Thoracic aorta (tissue), 2 donors: Measurements from ENCODE around the gene DPYD. TPM values are rescaled to one million over a fixed set of nuclear protein-coding genes. Genes with fewer than 3 reads are reported as not detected.

ENCODE experiments used
- ATAC-seq: fragments of 150-250 bp; one replicate; pipeline ENCODE4 v1.8.0; 2017; ENCODE audit warnings: low read depth; ENCODE audit not compliant: insufficient number of reproducible peaks, low FRiP score
- DNase-seq: peaks from one replicate; pipeline ENCODE4 v3.0.0-alpha.2; 2020; ENCODE audit warnings: low spot score
- H3K27ac ChIP-seq, 2 donors: fragments of 200-600 bp; sonication (generic); 1 replicate in 1 of 2; 2 replicates in 1 of 2; pipeline ENCODE4 v1.5.1; 2016; ENCODE audit warnings: mild to moderate bottlenecking in 2 of 2, moderate library complexity in 2 of 2
- H3K27me3 ChIP-seq: fragments of 200-600 bp; sonication (generic); replicated peaks from 2 replicates; pipeline ENCODE4 v1.6.0; 2016; ENCODE audit warnings: mild to moderate bottlenecking; ENCODE audit not compliant: insufficient read depth
- H3K36me3 ChIP-seq: fragments of 200-600 bp; sonication (generic); one replicate; pipeline ENCODE4 v1.5.1; 2016
- H3K4me1 ChIP-seq, 2 donors: fragments of 200-600 bp; sonication (generic); 1 replicate in 1 of 2; 2 replicates in 1 of 2; pipeline versions ENCODE4 v1.5.1 to v1.6.0; 2016; ENCODE audit warnings: low read depth in 2 of 2, mild to moderate bottlenecking in 1 of 2; ENCODE audit not compliant: control insufficient read depth in 1 of 2
- H3K4me3 ChIP-seq: fragments of 200-600 bp; sonication (generic); 2 replicates; pipeline ENCODE4 v1.5.1; 2016; ENCODE audit warnings: mild to moderate bottlenecking
- H3K9me3 ChIP-seq: fragments of 200-600 bp; sonication (generic); 2 replicates; pipeline ENCODE4 v1.5.1; 2016
- total RNA-seq, 2 donors: library from RNA; depleted of rRNA; stranded (reverse); fragments of >200 nt; gene quantifications; one replicate each; pipeline versions ENCODE4 v1.1.0 to v1.2.3, GENCODE V29; 2016
- TF ChIP-seq, protein P1 (sequence below): fragments of 200-600 bp; sonication (generic); IDR thresholded peaks from one replicate; pipeline ENCODE4 v1.5.1; 2019; ENCODE audit warnings: antibody characterized with exemption

The DPYD gene
- total RNA-seq, 2 donors from 2014 or later, result 29.1 to 44.2 TPM

DNA sequence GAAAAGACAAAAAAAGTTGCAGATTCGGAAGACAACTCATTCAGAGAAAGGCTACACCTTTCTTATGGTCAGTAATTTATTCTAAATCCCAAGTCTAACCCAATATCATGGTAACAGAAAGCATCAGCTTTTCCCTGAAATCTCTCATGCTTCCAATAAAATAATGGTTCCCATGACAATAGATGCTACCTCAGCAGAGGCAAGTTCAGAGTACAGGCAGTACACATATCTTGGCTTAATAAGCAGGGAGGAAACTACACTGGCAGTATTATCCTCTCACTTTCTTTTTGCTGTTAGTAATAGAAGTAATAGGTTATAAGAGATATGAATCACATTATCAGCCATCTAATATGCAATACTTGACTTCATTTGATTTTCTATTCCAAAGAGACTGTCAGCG is 137.1 kb downstream of the DPYD start:
- Histone ChIP-seq H3K4me3 (no peak overlapping the region), H3K27me3 (no peaks in the 10 kb centered on the region), H3K36me3 (no peaks in the 10 kb centered on the region), H3K9me3 (no peaks in the 10 kb centered on the region), H3K4me1 (no peaks in the 10 kb centered on the region), H3K27ac (no peak overlapping the region)
- DNase-seq (no peak), ATAC-seq (no peak)
- TF ChIP-seq, protein P1, sequence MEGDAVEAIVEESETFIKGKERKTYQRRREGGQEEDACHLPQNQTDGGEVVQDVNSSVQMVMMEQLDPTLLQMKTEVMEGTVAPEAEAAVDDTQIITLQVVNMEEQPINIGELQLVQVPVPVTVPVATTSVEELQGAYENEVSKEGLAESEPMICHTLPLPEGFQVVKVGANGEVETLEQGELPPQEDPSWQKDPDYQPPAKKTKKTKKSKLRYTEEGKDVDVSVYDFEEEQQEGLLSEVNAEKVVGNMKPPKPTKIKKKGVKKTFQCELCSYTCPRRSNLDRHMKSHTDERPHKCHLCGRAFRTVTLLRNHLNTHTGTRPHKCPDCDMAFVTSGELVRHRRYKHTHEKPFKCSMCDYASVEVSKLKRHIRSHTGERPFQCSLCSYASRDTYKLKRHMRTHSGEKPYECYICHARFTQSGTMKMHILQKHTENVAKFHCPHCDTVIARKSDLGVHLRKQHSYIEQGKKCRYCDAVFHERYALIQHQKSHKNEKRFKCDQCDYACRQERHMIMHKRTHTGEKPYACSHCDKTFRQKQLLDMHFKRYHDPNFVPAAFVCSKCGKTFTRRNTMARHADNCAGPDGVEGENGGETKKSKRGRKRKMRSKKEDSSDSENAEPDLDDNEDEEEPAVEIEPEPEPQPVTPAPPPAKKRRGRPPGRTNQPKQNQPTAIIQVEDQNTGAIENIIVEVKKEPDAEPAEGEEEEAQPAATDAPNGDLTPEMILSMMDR, result no peak

DNA sequence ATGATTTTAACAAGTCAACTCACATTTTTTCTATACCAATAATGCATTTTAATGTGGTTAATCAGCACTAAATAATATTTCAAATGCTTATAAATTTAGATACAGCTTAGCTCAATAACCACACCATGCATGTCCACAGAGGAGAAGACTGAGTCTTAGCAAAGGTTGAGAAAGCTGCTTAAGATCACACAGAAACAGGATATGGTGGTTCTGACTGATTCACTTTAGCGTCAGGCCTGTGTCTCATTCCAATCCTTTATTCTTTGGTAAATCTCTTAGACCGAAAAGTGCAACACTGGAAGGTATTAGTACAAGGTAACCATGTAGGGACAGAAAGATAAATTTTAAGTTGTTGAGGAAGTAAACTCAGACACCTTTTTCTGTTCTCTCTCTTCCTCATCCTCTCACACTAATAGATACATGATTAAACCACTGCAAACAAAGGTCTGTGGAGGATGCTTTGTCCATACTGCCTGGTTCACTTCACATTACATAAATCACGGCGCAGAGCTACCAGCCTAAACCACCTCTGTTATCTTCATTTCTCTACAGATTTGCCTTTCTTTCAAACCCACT is 139.0 kb downstream of the DPYD start:
- Histone ChIP-seq H3K27ac (no peak overlapping the region), H3K9me3 (no peaks in the 10 kb centered on the region), H3K4me1 (no peaks in the 10 kb centered on the region), H3K36me3 (no peaks in the 10 kb centered on the region), H3K4me3 (no peak overlapping the region), H3K27me3 (no peaks in the 10 kb centered on the region)
- TF ChIP-seq, protein P1, result no peak
- ATAC-seq (no peak), DNase-seq (no peak)

DNA sequence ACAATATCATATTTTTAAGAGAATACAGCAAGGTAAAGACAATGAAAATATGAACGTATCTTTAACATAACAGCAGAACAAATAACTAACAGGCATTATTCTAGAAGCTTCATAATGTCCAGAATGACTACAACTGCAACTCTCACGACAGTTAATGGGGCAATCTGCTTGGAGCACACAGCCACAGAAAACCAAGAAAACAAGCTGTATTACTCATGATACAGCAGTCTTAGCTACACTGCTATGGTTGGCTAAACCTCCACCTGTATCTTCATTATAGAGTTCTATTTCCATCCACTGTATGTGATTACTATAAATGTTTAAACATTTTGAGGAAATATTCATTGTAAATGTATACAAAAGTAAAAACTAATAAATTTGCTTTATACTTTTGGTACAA is 139.9 kb downstream of the DPYD start:
- TF ChIP-seq, protein P1, result no peak
- H3K36me3 ChIP-seq, result no peaks in the 10 kb centered on the region
- no peaks in the 10 kb centered on the region for H3K9me3 ChIP-seq
- ATAC-seq (no peak), DNase-seq (no peak)
- H3K4me3 ChIP-seq, result no peak overlapping the region
- no peaks in the 10 kb centered on the region for H3K4me1 ChIP-seq
- no peak overlapping the region for H3K27ac ChIP-seq
- no peaks in the 10 kb centered on the region for H3K27me3 ChIP-seq

DNA sequence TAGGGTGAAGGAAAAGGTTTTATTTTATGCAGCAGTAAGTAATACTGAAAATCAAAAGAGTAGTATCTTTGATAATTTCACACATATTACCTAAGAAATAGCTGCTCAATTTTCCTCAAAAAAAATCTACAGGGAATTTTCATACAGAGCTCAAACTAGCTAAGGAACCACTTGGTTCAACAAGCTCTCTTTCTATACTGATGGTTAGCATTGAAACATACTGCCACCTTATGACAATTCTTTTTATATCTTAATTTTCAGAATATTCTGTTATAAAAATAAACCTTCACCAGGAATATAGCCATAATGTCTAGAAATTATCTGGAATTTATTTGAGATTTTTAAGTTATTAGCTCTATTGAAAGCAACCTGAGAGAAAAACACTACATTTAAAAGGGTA is 142.1 kb downstream of the DPYD start:
- H3K27me3 ChIP-seq, result no peaks in the 10 kb centered on the region
- no peak for ATAC-seq
- no peaks in the 10 kb centered on the region for H3K9me3 ChIP-seq
- TF ChIP-seq, protein P1, result no peak
- no peak overlapping the region for H3K4me3 ChIP-seq
- no peak for DNase-seq
- H3K4me1 ChIP-seq, result no peaks in the 10 kb centered on the region
- no peak overlapping the region for H3K27ac ChIP-seq
- no peaks in the 10 kb centered on the region for H3K36me3 ChIP-seq

DNA sequence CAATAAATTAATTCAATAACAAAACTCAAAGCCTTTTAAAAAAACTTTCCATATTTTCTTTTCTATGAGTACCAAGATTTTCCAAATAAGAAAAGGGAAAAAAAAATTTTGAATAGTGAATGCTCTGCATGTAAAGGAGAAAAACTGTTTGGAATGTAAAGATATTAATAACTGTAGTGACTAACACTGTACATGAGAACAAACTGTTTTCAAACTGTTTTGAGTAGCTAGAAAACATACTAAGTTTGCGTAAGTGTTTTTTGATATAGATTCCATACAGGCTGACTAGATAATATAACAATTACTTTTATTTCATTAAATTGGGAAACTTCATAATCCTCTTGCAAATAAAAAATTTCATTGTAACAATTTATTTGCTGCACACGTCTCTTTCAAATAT is 150.5 kb downstream of the DPYD start:
- Histone ChIP-seq H3K4me3 (no peak overlapping the region), H3K27ac (no peak overlapping the region), H3K36me3 (no peaks in the 10 kb centered on the region), H3K27me3 (no peaks in the 10 kb centered on the region), H3K4me1 (no peaks in the 10 kb centered on the region), H3K9me3 (no peaks in the 10 kb centered on the region)
- DNase-seq (no peak), ATAC-seq (no peak)
- TF ChIP-seq, protein P1, result no peak
